GM19023 (cell line): ENCODE measurements around the gene MCEMP1.

Source experiments
- ATAC-seq: cut with Tn5 transposase; IDR thresholded peaks from one replicate; pipeline ENCODE4 v1.9.1; 2021; ENCODE audit warnings: mild to moderate bottlenecking, moderate library complexity; ENCODE audit not compliant: unreplicated experiment

The MCEMP1 gene

DNA sequence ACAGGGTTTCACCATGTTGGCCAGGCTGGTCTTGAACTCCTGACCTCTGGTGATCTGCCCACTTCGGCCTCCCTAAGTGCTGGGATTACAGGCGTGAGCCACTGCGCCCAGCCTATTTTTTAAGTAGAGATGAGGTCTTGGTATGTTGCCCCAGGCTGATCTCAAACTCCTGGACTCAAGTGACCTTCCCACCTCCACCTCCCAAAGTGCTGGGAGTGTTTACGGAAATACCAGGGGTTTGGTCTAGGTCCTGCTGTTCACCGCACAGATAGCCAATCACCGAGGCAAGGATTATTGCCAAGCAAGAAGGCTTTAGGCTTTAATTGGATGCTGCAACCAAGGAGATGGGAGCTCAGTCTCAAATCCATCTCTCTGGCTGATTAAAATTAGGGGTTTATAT is 43.5 kb downstream of the MCEMP1 start:
- ATAC-seq: no peak

DNA sequence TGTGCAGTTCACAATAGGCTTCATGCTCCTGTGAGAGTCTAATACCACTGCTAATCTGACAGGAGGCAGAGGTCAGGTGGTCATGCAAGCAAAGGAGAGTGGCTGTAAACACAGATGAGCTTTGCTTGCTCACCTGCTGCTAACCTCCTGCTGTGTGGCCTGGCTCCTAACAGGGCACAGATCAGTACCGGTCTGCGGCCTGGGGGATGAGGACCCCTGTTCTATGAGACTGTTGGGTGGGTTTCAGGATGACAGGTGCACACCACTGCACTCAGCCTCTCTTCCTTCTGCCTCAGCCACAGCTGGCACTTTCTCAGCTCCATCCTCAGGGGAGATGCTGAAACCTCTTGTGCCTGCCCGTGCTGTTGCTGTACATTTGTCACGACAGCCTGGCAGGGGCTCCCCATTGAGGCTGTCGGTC is 45.4 kb downstream of the MCEMP1 start:
- ATAC-seq: peak; percentile 67

DNA sequence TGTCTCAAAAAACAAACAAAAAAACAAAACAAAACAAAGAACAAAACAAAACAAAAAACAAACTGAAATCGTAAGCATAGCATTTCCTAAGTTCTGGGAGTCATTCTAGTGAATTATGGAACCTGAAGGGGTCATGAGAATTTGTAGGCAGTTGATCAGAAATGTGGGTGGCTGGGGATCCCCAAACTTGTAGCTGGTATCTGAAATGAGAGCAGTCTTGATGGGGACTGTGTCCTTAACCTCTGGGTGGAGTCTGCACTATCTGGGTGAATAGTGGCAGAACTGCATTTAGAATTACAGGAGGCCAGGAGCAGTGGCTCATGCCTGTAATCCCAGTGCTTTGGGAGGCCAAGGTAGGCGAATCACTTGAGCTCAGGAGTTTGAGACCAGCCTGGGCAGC is 48.9 kb downstream of the MCEMP1 start:
- ATAC-seq: no peak

DNA sequence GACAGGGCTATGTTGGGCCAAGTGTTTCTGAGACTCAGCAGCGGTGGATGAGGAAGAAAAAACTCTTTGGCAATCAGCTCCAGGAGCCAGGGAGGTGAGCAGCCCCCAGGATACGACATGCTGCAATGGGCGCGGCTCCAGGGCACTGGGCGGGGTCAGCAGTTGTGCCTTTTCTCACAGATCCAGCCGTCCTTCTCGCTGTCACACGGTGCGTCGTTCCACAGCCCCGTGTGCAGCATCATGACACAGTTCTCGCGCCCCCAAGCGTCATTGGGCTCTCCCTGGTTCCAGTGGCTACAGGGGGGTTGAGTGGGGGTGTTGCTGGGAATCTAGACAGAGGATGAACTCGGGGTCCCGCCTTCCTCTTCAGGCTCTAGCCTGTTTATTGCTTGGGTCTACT is 52.3 kb downstream of the MCEMP1 start:
- no peak for ATAC-seq
